ENCODE data around the gene B4GALT5.

B4GALT5 gene

DNA sequence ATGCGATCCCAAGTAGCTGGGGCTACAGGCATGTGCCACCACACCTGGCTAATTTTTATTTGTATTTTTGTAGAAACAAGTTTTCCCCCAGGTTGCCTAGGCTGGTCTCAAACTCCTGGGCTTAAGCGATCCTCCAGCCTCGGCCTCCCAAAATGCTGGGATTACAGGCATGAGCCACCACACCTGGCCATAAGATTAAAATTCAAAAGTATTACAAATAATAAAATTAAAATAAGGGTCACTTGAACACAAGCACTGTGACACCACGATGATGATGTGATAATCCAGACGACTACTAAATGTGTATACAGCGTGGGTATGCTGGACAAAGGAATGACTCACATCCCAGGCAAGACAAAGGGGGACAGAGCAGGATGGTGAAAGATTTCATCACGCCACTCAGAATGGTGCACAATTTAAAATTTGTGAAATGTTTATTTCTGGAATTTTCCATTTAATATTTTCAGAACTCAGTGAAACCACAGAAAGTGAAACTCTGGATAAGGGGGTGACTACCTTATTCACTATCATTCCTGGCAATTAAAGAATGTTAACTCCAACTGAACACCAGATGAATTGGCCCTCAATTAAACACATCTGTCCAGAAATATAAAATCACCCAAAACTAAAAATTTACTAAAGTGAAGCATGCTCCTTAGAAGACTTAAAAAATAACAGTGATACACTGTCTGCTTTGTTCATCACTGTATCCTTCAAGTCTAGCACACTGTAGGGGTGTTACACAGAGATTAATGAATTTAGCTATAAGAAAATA is 13.1 kb downstream of the B4GALT5 start:
- DNase-seq (ENCODE audit: low read depth in 2 of 2) = no peak

DNA sequence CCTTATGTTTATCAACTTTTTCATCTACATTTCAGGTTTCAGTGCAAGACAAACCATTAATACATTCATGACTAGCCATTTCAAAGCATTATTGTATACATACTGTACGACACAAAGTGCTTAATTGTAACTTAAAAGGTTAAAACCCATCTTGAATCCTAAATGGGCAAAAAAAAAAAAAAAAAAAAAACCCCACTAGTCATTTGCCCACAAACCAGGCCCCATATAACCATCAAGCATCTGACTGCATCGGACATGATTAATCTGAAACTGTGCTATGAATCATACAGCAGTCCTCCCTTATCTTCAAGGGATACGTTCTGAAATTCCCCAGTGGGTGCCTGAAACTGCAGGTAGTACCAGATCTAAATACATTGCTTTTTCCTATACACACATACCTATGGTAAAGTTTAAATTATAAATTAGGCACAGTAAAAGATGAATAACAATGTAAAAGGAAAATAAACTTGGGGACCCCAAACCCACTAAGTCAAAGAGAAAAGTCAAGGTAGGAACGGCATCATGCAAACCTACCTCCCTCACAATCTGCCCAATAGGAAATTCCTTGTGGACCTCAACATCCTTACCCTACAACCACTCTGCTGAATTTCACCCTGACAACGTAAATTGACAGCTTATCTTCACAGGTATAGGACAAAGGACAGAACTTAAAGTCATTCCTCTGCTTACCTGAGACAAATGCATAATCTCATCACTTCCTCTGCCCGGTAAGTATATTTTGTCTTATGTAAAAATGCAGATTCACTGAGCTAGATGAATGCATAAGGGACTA is 14.3 kb downstream of the B4GALT5 start:
- no peak for DNase-seq (ENCODE audit: low read depth in 2 of 2)

DNA sequence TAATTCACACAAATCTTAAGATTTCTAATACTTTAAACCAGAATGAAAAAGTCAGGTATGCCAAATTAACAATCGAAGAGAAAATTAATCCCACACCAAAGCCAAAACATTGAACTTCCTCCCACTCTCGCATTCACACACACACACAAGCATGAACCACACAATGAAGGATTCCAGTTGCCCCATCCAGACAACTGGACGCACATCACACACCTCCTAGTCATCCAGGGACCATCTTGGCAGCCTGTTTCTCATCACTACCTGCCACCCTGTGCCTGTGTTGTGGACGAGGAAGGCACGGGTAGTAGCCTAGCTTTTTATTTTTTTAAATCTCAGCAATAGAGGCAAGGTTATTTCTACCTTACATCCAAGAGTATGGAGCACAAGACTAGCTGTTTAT is 15.2 kb downstream of the B4GALT5 start:
- no peak for DNase-seq (ENCODE audit: low read depth in 2 of 2)

DNA sequence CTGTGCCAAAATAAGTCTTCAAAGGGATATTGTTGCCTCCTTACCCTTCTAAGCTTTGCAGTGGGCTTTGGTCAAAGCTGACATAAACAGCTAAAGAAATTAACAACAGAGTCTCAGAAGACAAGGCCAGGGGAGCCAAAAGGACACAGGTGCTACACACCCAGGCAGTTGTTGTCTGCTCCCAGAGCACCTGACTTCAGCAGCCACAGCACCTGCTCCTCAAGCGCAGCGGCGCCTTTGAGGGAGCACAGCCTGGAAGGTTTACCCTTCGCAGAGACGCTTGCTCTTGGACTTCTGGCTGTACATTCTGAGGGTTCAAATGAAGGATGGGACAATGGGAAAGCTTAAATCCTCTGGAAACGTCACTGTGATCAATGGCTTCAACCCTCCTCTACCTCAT is 16.6 kb downstream of the B4GALT5 start:
- DNase-seq (ENCODE audit: low read depth in 2 of 2) = no peak

DNA sequence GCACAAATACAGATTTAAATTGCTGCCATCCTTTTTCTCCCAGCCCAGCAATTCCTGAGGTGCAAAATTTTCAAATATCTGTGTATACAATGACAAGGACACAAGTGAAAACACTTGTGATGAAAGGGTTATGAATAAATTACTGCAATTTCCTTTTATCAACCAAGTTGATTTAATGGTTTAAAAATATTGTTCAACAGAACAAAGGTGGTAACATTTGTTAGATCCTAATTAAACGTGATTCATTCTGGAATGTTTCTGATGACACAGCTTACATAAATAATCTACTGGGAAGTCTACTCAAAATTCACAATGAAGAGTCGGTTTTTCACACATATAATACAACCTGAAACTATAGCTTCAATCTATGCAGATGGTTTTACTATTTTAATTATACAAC is 17.1 kb downstream of the B4GALT5 start:
- no peak for DNase-seq (ENCODE audit: low read depth in 2 of 2)

DNA sequence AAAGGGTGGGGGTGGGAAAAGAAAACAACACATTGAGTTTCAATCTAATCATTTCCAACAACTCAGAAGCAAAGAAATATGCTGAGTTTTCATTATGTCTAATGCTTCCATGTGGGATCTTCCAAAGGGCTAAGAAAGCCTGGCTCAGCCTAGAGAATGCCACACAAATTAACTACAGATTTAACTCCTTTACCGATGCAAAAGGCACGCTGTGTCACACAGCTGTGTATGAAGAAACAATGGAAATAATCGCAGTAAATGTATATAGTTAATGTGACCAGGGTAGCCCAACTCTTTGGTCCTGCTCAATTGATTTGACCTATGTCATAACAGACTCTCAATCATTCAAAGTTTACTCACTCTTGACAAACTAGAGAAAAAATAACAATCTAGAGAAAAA is 17.8 kb downstream of the B4GALT5 start:
- no peak for DNase-seq (ENCODE audit: low read depth in 2 of 2)

DNA sequence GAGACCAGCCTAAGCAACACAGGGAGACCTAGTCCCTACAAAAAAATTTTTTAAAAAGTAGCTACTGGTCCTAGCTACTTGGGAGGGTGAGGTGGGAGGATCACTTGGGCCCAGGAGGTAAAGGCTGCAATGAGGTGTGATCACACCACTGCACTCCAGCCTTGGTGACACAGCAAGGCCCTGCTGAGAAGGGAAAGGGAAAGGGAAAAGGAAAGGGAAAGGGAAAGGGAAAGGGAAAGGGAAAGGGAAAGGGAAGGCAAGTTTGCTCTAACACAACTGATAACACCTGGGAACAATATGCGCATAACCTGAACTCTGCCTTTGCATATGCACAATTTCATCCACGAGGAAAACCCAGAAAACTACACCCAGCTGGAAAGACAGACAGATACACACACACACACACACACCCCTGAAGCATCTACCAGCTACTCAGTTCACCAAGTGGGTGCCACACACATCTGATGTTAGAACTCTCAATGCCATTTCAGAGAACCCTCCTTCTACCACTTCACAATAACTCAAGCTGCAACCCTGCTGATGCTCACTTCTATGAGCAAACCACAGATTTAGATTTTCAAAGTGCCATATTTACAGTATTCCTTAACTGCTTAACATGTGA is 19.1 kb downstream of the B4GALT5 start:
- no peak for DNase-seq (ENCODE audit: low read depth in 2 of 2)

DNA sequence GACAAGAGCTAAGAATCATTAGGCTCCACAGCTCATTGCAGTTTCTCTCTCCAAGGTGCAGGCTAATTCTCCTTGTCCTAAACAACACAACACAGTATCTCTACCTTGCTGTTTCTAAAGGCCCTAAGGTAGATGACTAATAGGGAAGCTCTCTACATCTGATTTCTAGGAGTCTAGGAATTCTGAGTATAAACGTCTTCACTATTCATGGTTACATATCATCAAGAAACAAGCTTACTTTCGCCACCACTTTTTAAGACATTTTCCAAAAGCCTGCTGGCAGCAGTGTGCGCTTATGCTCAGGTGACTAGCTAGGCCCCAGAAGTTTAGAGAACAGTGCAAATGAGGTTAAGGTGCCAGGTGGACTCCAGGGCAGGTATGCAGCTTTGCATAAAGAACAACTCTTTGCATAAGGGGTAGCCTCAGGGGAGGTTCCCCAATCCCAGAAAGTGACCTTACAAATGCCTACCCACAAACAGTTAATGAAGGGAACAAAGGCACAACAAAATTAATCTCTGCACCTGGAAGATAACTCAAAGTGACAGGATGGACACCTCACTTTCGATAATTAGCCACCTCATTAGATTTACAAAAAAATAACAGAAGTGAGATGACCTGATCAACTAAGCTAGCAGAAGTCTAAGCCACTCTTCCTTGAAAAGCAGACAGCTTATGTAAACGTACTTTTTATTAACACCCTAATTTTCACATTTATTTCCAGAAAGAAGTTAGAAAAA is 20.1 kb downstream of the B4GALT5 start:
- DNase-seq (ENCODE audit: low read depth in 2 of 2) = no peak

DNA sequence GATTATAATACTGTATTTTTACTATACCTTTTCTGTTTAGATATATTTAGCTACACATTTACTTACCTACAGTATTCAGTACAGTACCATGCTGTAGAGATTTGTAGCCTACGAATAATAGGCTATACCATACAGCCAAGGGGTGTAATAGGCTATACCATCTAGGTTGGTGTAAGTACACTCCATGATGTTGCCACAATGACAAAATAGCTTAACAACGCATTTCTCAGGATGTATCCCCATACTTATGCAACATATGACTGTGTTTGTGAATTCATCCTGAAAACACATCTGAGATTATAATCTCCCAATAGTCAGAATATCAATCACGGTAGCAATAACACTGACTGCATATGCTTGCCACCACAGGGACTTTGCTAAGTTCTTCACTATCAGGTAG is 20.7 kb downstream of the B4GALT5 start:
- no peak for DNase-seq (ENCODE audit: low read depth in 2 of 2)

DNA sequence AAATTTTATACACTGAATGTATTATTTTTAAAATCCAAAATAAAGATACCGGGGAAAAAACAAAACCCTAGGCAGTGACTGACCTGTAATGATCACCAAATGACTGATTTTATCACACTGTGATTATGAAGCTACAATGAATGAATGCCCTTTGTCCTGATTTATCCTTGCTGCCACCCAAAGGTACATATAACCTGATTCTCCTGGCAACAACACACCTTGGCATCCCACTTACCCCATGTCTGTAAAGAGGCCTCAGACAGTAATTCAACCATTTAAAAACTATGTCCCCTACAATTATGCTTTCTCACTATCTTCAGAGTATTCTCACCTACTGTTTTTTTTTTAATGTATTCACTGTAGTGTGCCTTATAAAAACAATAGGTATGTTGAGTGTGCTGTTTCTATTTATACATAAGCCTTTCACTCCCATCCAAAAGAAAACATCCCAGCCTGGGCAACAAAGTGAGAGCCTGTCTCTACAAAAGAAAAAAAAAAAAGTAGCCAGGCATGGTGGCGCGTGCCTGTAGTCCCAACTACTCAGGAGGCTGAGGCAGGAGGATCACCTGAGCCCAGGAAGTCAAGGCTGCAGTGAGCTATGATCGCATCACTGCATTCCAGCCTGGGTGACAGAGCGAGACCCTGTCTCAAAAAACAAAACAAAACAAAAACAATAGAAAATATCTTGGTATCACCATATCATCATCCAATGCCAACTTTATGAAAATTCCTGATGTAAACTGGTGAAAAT is 21.7 kb downstream of the B4GALT5 start:
- no peak for DNase-seq (ENCODE audit: low read depth in 2 of 2)

DNA sequence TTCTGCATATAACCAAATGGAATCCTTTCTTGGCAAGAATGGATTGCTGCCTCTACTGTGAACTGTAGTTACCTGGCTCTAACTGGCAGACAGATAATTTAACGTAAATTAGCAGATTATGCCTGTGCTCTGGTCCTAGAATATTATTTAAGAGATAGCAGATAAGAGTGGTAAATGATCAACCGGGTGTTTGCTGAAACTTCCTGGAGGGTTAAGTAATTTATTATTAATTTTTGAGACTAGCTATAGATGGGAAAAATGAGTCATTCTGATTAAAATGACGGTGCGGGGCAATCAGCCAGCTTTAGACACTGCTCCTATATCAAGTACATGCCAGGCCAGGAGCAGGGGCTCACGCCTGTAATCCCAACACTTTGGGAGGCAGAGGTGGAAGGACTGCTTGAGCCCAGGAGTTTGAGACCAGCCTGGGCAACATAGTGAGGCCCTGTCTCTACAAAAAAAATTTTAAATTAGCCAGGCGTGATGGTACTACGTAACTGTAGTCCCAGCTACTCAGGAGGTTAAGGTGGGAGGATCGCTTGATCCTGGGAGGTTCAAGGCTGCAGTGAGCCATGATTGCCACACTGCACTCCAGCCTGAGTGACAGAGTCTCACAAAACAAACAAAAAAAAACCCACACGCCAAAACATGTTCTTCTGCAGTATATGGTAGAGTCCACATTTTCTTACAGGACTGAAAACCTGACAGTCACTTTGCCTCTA is 22.6 kb downstream of the B4GALT5 start:
- DNase-seq (ENCODE audit: low read depth in 2 of 2) = no peak

DNA sequence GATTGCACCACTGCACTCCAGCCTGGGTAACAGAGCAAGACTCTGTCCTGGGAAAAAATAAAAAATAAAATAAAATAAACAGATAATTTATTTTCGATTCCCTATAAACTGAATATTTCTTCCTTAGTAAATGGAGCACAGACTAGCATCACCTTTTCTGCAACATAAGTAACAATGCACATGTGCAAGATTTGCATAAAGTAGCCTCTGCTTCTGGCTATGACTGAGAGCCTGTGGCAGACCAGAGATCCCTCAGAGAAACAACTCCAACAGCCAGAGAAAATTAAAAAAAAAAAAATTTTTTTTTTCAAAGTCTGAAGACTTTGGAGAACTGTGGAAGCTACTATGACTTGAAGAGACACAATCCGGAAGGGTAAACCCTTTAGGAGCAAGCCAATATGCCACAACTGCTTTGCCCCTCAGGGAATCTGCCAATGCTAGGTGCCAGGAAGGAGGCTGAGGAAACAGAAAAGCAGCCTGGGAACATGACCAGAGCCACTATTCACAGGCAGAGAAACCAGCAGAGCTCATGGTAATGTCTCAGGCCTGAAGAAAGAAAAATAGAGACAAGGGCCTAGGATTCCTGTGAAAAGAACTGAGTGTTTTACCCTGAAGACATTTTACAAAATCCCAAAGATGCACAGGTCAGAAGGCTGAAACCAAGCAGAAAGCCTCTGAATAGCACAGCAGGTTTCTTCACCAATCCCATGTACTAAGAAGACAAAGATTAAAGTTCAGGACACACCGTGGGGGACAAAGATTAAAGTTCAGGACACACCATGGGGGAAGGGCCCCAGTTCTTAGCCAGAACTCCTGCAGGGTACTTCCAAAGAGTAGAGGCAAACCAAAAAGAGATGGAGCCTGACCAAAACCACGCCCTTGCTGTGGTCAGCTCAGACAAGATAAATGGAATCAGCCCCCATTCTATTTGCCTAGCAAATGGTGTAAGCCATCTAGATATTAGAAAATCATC is 25.8 kb downstream of the B4GALT5 start:
- no peak for DNase-seq (ENCODE audit: low read depth in 2 of 2)

DNA sequence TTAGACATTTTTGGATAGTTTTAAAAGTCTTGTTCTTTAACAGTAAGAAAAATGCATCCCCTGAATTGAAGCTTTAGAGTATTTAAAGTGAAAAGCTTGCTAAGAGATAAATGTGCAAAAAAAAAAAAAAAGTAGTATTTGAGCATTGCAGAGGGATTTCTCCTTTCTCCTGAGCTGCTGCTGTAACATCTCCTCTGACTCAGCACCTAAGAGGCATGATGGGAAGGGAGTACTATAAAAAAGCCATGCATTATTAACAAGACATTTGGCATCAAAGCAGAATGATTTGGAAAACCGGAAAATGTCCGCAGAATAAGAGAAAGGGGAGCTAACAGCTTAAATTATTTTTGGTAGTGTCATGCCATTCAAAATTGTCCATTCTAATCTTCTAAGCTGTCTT is 27.9 kb downstream of the B4GALT5 start:
- DNase-seq (ENCODE audit: low read depth in 2 of 2) = no peak

DNA sequence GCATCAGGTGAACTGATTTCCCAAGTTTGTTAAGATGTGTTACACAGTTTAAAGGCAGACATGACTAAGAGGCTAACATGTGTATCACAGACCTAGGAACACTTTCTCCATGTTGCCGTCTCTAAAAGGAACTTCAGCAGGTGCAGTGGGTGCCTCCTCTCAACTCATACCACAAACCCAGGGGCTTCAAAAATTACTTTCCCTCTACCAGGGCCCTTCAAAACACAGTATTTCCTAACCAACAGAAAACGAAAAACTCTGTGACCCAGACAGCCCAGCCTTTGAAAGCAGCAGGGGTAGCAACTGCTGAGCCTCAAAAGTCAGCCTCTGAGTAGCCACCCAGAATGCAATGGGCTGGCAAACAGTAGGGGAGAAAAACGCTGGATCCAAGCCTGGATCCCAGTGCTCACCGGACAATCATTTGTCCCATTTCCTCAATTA is 28.5 kb downstream of the B4GALT5 start:
- DNase-seq (ENCODE audit: low read depth in 2 of 2) = no peak

DNA sequence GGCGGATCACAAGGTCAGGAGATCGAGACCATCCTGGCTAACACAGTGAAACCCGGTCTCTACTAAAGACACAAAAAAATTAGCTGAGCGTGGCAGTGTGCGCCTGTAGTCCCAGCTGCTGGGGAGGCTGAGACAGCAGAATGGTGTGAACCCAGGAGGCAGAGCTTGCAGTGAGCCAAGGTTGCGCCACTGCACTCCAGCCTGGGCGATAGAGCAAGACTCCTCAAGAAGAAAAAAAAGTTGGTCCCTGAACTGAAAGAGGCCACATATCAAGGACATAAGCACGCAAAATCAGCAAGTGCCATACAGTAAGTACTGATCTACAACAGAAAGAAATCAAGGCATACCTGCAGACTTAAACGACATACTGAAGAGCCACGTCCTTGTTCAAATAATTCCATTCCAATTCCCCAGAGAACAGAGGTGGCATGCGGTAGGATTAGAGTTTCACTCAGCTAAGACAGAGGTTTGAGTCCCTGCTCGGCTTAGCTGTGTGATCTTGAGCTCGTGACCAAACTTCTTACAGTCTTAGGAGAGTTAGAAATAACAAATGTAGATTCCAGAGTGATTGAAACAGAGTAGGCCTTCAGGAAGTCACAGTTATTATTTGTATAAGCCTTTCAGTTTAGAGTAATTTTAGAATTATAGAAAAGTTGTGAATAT is 29.2 kb downstream of the B4GALT5 start:
- DNase-seq (ENCODE audit: low read depth in 2 of 2) = no peak

DNA sequence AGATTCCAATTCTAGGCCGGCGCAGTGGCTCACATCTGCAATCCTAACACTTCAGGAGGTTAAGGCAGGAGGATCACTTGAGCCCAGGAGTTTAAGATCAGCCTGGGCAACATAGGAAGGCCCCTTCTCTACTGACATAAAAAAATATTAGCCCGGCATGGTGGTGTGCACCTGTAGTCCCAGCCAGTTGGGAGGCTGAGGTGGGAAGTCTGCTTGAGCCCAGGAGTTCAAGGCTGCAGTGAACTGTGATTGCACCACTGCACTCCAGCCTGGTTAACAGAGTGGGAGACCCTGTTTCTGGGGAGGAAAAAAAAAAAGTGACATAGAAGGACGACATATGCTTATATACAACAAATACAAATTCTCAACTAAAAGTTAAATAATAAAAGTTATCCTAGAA is 30.9 kb downstream of the B4GALT5 start:
- DNase-seq (ENCODE audit: low read depth in 2 of 2) = no peak

DNA sequence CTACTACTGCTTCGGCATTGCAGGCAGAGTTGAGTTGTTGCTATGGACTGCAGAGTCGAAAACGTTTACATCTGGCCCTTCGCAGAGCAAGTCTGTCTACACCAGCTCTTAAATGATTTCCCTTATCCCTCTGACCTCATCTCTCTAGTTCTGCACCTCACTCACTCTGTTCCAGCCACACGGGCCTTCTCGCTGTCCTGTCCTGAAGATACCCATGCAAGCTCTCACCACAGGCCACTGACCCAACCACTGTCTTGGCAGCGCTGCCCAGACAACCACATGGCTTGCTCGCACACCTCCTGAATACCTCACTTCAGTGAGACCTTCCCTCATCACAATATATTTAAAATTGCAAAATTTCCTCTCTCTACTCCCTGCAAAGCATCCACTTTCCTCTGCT is 31.4 kb downstream of the B4GALT5 start:
- no peak for DNase-seq (ENCODE audit: low read depth in 2 of 2)

DNA sequence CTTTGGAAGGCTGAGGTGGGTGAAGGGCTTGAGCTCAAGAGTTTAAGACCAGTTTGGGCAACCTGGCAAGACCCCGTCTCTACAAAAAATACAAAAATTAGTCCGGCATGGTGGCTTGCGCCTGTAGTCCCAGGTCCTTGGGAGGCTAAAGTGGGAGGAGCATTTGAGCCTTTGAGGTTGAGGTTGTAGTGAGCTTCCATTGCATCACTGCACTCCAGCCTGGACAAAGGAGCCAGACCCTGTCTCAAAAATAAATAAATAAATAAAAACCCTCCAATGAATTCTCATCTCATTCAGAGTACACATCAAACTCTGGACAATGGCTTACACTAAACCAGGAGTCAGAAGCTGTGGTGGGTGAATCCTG is 31.8 kb downstream of the B4GALT5 start:
- DNase-seq (ENCODE audit: low read depth in 2 of 2) = no peak

DNA sequence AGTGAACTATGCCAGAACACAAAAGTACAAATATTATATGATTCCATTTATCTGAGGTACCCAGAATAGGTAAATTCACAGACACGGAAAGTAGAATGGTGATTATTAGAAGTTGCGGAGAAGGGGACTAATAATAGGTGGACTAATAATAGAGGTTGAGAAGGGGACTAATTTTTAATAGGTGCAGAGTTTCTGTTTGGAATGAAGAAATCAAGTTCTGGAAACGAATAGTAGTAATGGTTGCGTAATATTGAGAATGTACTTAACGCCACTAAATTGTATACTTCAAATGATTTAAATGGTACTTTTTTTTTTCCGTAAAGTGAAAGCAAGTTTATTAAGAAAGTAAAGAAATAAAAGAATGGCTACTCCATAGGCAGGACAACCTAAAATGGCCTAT is 33.2 kb downstream of the B4GALT5 start:
- no peak for DNase-seq (ENCODE audit: low read depth in 2 of 2)
